Dermis microvascular lymphatic vessel endothelial cell (primary cell): Measurements from ENCODE around the gene ZCWPW2. TPM values are rescaled to one million over a fixed set of nuclear protein-coding genes. Genes with fewer than 3 reads are reported as not detected.

ENCODE experiments used
- DNase-seq, 2 donors: peaks; one replicate each; pipeline versions ENCODE4 v3.0.0 to v3.0.0-alpha.2; 2010; ENCODE audit warnings: low read depth in 2 of 2
- total RNA-seq: library from RNA; depleted of rRNA; stranded (reverse); fragments of >200 nt; gene quantifications from 2 replicates; pipeline ENCODE4 v1.2.1, GENCODE V29; 2014

Gene ZCWPW2
- total RNA-seq, 1 donor from 2014 or later = 0.13 TPM

GRCh38 chr3:28349469-28350000 lies 1.0 kb downstream of the ZCWPW2 start:
- peak in 1 of 2 donors; percentile 37 for DNase-seq

GRCh38 chr3:28376424-28376823 lies 27.9 kb downstream of the ZCWPW2 start:
- no peak for DNase-seq

- no peak for DNase-seq
These were observed 37.5 kb downstream of the ZCWPW2 start for GRCh38 chr3:28386049-28386448.

- no peak for DNase-seq
These were observed 40.5 kb downstream of the ZCWPW2 start for GRCh38 chr3:28388978-28389377.

GRCh38 chr3:28399206-28399605 lies 50.7 kb downstream of the ZCWPW2 start:
- no peak for DNase-seq

- DNase-seq = no peak
These were observed 57.7 kb downstream of the ZCWPW2 start for GRCh38 chr3:28406241-28406640.

- DNase-seq = no peak
These were observed 100.9 kb downstream of the ZCWPW2 start for GRCh38 chr3:28449398-28449797.

- DNase-seq = no peak
These were observed 114.3 kb downstream of the ZCWPW2 start for GRCh38 chr3:28462866-28463265.

GRCh38 chr3:28467414-28467813 lies 118.9 kb downstream of the ZCWPW2 start:
- no peak for DNase-seq

- peak; percentile 36 to 60 for DNase-seq
These were observed 127.7 kb downstream of the ZCWPW2 start for GRCh38 chr3:28476194-28476593.

GRCh38 chr3:28476764-28477163 lies 128.2 kb downstream of the ZCWPW2 start:
- no peak for DNase-seq

- DNase-seq = no peak
These were observed 136.6 kb downstream of the ZCWPW2 start for GRCh38 chr3:28485164-28485563.

- no peak for DNase-seq
These were observed 146.8 kb downstream of the ZCWPW2 start for GRCh38 chr3:28495301-28495700.

GRCh38 chr3:28502397-28502937 lies 153.9 kb downstream of the ZCWPW2 start:
- DNase-seq = no peak

- no peak for DNase-seq
These were observed 156.5 kb downstream of the ZCWPW2 start for GRCh38 chr3:28504976-28505375.

- no peak for DNase-seq
These were observed 173.1 kb downstream of the ZCWPW2 start for GRCh38 chr3:28521663-28522062.

GRCh38 chr3:28542351-28542750 lies 193.8 kb downstream of the ZCWPW2 start:
- no peak for DNase-seq

GRCh38 chr3:28544236-28544635 lies 195.7 kb downstream of the ZCWPW2 start:
- DNase-seq = no peak

- DNase-seq = no peak
These were observed 196.3 kb downstream of the ZCWPW2 start for GRCh38 chr3:28544831-28545230.

- no peak for DNase-seq
These were observed 199.2 kb downstream of the ZCWPW2 start for GRCh38 chr3:28547677-28548076.

GRCh38 chr3:28553175-28553574 lies 204.7 kb downstream of the ZCWPW2 start:
- no peak for DNase-seq

- DNase-seq = no peak
These were observed 207.7 kb downstream of the ZCWPW2 start for GRCh38 chr3:28556195-28556594.

- DNase-seq = no peak
These were observed 215.7 kb downstream of the ZCWPW2 start for GRCh38 chr3:28564211-28564610.

- no peak for DNase-seq
These were observed 220.8 kb downstream of the ZCWPW2 start for GRCh38 chr3:28569357-28569756.
